ENCODE data around the gene CHD1L.
"Not testable (repeated sequence)": the region's sequence is repeated elsewhere in the genome, so short reads cannot be mapped to it uniquely, and the experiment has no call there.

Gene CHD1L

GRCh38 chr1:147242449-147243227, at the start of gene CHD1L:
Gene CHD1L, plus strand, starts transcription at chr1:147242684. Its CDS starts 20 bp downstream, at chr1:147242704.
- peak; percentile 96 for DNase-seq

- DNase-seq, result not testable (repeated sequence)
Measured at GRCh38 chr1:147197324-147197723, 45.2 kb upstream of the CHD1L start.

GRCh38 chr1:147201276-147201675, 41.2 kb upstream of the CHD1L start:
- no peak for DNase-seq

DNA sequence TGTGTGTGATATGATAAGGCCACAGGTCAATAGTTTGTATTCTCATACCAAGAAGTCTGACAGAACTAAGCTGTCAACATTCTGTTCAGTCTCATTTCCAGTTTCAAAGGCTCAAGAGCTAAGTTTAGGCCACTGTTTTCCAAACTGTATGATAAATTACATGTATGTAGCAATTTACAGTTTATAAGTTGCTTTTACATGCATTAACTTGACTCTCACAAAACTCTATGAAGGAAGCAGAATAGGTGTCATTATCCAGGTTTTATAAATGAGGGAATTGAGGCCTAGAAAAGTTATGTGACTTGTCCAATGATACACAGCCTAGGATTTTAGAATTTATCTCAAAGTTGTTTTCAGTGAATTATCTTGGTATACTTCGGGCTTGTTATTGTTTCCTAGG, 40.7 kb upstream of the CHD1L start:
- no peak for DNase-seq

DNA sequence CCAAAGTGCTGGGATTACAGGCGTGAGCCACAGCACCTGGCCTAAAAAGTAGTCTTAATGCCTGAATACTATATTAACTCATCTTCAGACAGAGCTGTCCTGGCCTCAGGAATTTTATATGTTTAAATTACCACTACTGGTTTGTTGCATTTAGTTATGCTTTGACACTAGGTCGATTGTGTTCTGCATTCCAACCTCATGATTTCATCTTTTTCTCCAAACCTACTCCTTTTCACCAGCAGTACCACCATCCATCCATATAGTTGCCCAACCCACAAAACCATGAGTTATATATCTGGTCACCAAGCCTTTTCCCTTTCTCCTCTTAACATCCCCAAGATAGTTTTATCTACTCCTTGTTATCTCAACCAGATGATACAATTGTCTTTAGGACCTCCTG, 39.9 kb upstream of the CHD1L start:
- DNase-seq, result no peak

- DNase-seq, result no peak
Measured at GRCh38 chr1:147204080-147204479, 38.4 kb upstream of the CHD1L start.

DNA sequence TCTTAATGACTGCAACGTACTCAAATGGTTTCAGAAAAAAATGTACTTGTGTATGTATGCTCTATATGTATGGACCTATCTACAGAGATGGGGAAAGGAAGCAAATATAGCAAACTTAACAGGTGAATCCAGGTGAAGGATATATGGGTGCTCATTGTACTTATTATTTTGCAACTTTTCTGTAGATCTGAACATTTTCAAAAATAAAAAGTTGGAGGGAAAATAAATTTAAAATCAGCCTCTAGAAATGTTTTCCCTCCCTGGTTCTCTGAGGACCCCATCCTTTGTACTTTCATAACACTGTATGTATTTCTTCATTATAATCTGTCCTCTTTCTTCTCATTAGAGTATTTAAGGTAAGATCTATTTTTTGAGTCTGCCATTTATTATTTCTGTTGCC, 35.3 kb upstream of the CHD1L start:
- no peak for DNase-seq

DNA sequence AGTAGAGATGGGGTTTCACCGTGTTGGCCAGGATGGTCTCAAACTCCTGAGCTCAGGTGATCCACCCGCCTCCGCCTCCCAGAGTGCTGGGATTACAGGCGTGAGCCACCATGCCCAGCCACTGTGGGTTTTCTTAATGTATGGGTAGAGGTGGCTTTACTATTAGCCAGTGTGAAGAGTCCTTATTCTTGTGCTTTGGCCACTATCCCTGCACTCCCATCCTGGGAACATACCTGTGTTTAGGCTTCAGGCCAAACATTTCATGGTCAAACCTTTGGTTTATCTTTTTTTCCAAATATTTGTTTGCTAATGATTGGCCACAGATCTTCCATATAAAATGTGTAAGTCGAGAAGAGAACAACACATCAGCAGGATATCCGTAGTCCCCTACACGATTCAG, 33.9 kb upstream of the CHD1L start:
- DNase-seq, result no peak

- DNase-seq, result no peak
Measured at GRCh38 chr1:147209825-147210821, 32.4 kb upstream of the CHD1L start.

- DNase-seq, result no peak
Measured at GRCh38 chr1:147210987-147211386, 31.5 kb upstream of the CHD1L start.

- no peak for DNase-seq
Measured at GRCh38 chr1:147211577-147211976, 30.9 kb upstream of the CHD1L start.

GRCh38 chr1:147213271-147213670, 29.2 kb upstream of the CHD1L start:
- DNase-seq, result no peak

GRCh38 chr1:147214325-147214724, 28.2 kb upstream of the CHD1L start:
- DNase-seq, result no peak

- DNase-seq, result no peak
Measured at GRCh38 chr1:147214842-147215539, 27.5 kb upstream of the CHD1L start.

- DNase-seq, result no peak
Measured at GRCh38 chr1:147215540-147215916, 27.0 kb upstream of the CHD1L start.

GRCh38 chr1:147216124-147216523, 26.4 kb upstream of the CHD1L start:
- no peak for DNase-seq

GRCh38 chr1:147217141-147217540, 25.3 kb upstream of the CHD1L start:
- DNase-seq, result no peak

GRCh38 chr1:147218606-147219005, 23.9 kb upstream of the CHD1L start:
- no peak for DNase-seq

GRCh38 chr1:147223740-147224615, 18.5 kb upstream of the CHD1L start:
- DNase-seq, result no peak

GRCh38 chr1:147225193-147225730, 17.2 kb upstream of the CHD1L start, which contains the start of gene FMO5:
Gene FMO5, minus strand, starts transcription at chr1:147225339. Its CDS starts 310 bp downstream, at chr1:147225029.
- DNase-seq, result peak; percentile 58

DNA sequence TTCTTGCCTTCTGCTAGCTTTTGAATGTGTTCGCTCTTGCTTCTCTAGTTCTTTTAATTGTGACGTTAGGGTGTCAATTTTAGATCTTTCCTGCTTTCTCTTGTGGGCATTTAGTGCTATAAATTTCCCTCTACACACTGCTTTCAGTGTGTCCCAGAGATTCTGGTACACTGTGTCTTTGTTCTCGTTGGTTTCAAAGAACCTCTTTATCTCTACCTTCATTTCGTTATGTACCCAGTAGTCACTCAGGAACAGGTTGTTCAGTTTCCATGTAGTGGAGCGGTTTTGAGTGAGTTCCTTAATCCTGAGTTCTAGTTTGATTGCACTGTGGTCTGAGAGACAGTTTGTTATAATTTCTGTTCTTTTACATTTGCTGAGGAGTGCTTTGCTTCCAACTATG, 11.5 kb upstream of the CHD1L start:
- DNase-seq, result not testable (repeated sequence)

DNA sequence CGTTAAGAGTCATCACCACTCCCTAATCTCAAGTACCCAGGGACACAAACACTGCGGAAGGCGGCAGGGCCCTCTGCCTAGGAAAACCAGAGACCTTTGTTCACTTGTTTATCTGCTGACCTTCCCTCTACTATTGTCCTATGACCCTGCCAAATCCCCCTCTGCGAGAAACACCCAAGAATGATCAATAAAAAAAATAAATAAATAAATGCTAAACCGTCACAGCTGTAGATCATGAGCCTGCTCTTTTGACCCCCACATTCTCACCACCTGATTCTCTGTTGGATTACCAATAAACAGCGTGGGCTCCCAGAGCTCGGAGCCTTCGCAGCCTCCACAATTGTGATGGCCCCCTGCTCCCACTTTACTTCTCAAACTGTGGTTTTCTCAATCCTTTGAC, 8.6 kb upstream of the CHD1L start:
- not testable (repeated sequence) for DNase-seq

Measured in stimulated activated CD4-positive, alpha-beta T cell treated with anti-CD3 and anti-CD28 coated beads, Interleukin-15, amount 100 ng/mL, for 24 hours (primary cell).